Tongue (tissue), 2 donors: ENCODE data around the gene WHAMM. TPM values are rescaled to one million over a fixed set of nuclear protein-coding genes. Genes with fewer than 3 reads are reported as not detected.
A peak's percentile ranks its signal among the peaks of the same experiment; 100 is the strongest.
"Not testable (repeated sequence)": the region's sequence is repeated elsewhere in the genome, so short reads cannot be mapped to it uniquely, and the experiment has no call there.

ENCODE experiments used
- DNase-seq: peaks from one replicate; pipeline ENCODE4 v3.0.0-alpha.2; 2015
- total RNA-seq: library from RNA; depleted of rRNA; stranded (reverse); fragments of >200 nt; gene quantifications from one replicate; pipeline ENCODE4 v1.2.3, GENCODE V29; 2014

Gene WHAMM
- total RNA-seq, result 14.8 TPM

- DNase-seq, result peak; percentile 99
Observed at GRCh38 chr15:82809308-82810060, at the start of gene WHAMM. TSS of gene WHAMM (plus strand) at chr15:82809628. CDS start at chr15:82809727, 99 bp downstream.

GRCh38 chr15:82763361-82764116, 45.9 kb upstream of the WHAMM start:
- DNase-seq, result no peak

- DNase-seq, result no peak
Observed at GRCh38 chr15:82764117-82764490, 45.3 kb upstream of the WHAMM start.

GRCh38 chr15:82764740-82765139, 44.7 kb upstream of the WHAMM start:
- DNase-seq, result no peak

GRCh38 chr15:82766201-82766600, 43.2 kb upstream of the WHAMM start:
- DNase-seq, result not testable (repeated sequence)

GRCh38 chr15:82767163-82767829, 42.1 kb upstream of the WHAMM start:
- no peak for DNase-seq

GRCh38 chr15:82768414-82769054, 40.9 kb upstream of the WHAMM start:
- DNase-seq, result no peak

- DNase-seq, result no peak
Observed at GRCh38 chr15:82771789-82772607, 37.4 kb upstream of the WHAMM start.

GRCh38 chr15:82774496-82774895, 34.9 kb upstream of the WHAMM start:
- no peak for DNase-seq

GRCh38 chr15:82778755-82779154, 30.7 kb upstream of the WHAMM start:
- no peak for DNase-seq

- DNase-seq, result no peak
Observed at GRCh38 chr15:82781349-82781748, 28.1 kb upstream of the WHAMM start.

- DNase-seq, result no peak
Observed at GRCh38 chr15:82788496-82788895, 20.9 kb upstream of the WHAMM start.

- no peak for DNase-seq
Observed at GRCh38 chr15:82789491-82789890, 19.9 kb upstream of the WHAMM start.

GRCh38 chr15:82790321-82790720, 19.1 kb upstream of the WHAMM start:
- no peak for DNase-seq

- DNase-seq, result no peak
Observed at GRCh38 chr15:82792068-82792467, 17.4 kb upstream of the WHAMM start.

GRCh38 chr15:82793737-82794136, 15.7 kb upstream of the WHAMM start:
- no peak for DNase-seq

- DNase-seq, result no peak
Observed at GRCh38 chr15:82798104-82798503, 11.3 kb upstream of the WHAMM start.

- no peak for DNase-seq
Observed at GRCh38 chr15:82798531-82799166, 10.8 kb upstream of the WHAMM start.

- DNase-seq, result no peak
Observed at GRCh38 chr15:82799183-82799841, 10.1 kb upstream of the WHAMM start.

- no peak for DNase-seq
Observed at GRCh38 chr15:82802497-82802896, 6.9 kb upstream of the WHAMM start.
